Endothelial cell of umbilical vein (primary cell): ENCODE data around the gene ITGA6. TPM values are rescaled to one million over a fixed set of nuclear protein-coding genes. Genes with fewer than 3 reads are reported as not detected.

Source experiments
- BruUV-seq: library from RNA; stranded (reverse); fragments of 400-500 nt; replicated peaks from 2 replicates; lab custom pipeline; 2021; lab: Mats Ljungman, UMichigan
- CTCF ChIA-PET: fragments of 300-600, 350-600 bp; sonication (Branson Sonifier 250); formaldehyde crosslinking; loops from one replicate; lab custom pipeline; 2021; ENCODE audit warnings: antibody characterized with exemption, inconsistent platforms; lab: Charles Lee
- POLR2A ChIA-PET: fragments of 300-600, 350-600 bp; sonication (Branson Sonifier 250); formaldehyde crosslinking; loops from one replicate; lab custom pipeline; 2021; ENCODE audit warnings: antibody characterized with exemption, inconsistent platforms; lab: Charles Lee
- DNase-seq: peaks from one replicate; pipeline ENCODE4 v3.0.0-alpha.2; 2011; ENCODE audit warnings: low read depth, low spot score
- FAIRE-seq: peaks from 2 replicates; lab custom pipeline; 2011; peaks lifted over from hg19 to GRCh38; lab: Jason Lieb, UNC
- H2AFZ ChIP-seq: 2 replicates; pipeline ENCODE4 v1.6.0; 2012; ENCODE audit warnings: low read depth, low read length, control low read depth, inconsistent platforms
- H3K27ac ChIP-seq: 2 replicates; pipeline ENCODE4 v1.5.1; 2011; ENCODE audit warnings: low read depth, mild to moderate bottlenecking, control low read depth, low read length, moderate library complexity; ENCODE audit not compliant: insufficient read depth
- H3K27me3 ChIP-seq, 2 experiments: 2 replicates each; pipeline versions ENCODE4 v1.6.0 to v1.6.1; 2011; ENCODE audit warnings: low read length in 2 of 2, mixed read lengths in 1 of 2; ENCODE audit not compliant: control insufficient read depth in 2 of 2, insufficient read depth in 2 of 2
- H3K36me3 ChIP-seq, 2 experiments: 2 replicates in 1 of 2; 3 replicates in 1 of 2; pipeline ENCODE4 v1.5.1; 2011; ENCODE audit warnings: low read length in 2 of 2, mild to moderate bottlenecking in 1 of 2, moderate library complexity in 1 of 2; ENCODE audit not compliant: control insufficient read depth in 2 of 2, insufficient read depth in 2 of 2; ENCODE audit errors: extremely low read depth in 1 of 2
- H3K4me1 ChIP-seq: 3 replicates; pipeline ENCODE4 v1.5.1; 2011; ENCODE audit warnings: mild to moderate bottlenecking, low read length; ENCODE audit not compliant: control insufficient read depth, insufficient read depth; ENCODE audit errors: extremely low read depth
- H3K4me2 ChIP-seq: 2 replicates; pipeline ENCODE4 v1.6.1; 2011; ENCODE audit warnings: low read length, control low read depth, mixed read lengths; ENCODE audit not compliant: insufficient read depth
- H3K4me3 ChIP-seq, 3 experiments: fragments of 200-600 bp in 1 of 3; sonication (generic), shearing (Covaris generic) in 1 of 3; replicated peaks in 1 of 3; 2 replicates each; pipeline ENCODE4 v1.5.1; 2011 to 2016; ENCODE audit warnings: control low read depth in 3 of 3, low read length in 3 of 3, mild to moderate bottlenecking in 2 of 3, inconsistent platforms in 1 of 3, low read depth in 1 of 3, moderate library complexity in 1 of 3; ENCODE audit not compliant: insufficient read depth in 1 of 3
- H3K79me2 ChIP-seq: 2 replicates; pipeline ENCODE4 v1.6.0; 2012; ENCODE audit warnings: low read length, inconsistent platforms; ENCODE audit not compliant: control insufficient read depth, insufficient read depth
- H3K9ac ChIP-seq: replicated peaks from 2 replicates; pipeline ENCODE3; 2011; ENCODE audit warnings: low read length, control low read depth; ENCODE audit not compliant: insufficient read depth; ENCODE audit errors: extremely low read depth
- H3K9me1 ChIP-seq: replicated peaks from 3 replicates; pipeline ENCODE4 v1.6.0; 2011; ENCODE audit warnings: mild to moderate bottlenecking, low read length; ENCODE audit not compliant: control insufficient read depth, insufficient read depth; ENCODE audit errors: extremely low read depth
- H3K9me3 ChIP-seq: replicated peaks from 2 replicates; pipeline ENCODE4 v1.5.1; 2012; ENCODE audit warnings: low read length, inconsistent platforms; ENCODE audit not compliant: control insufficient read depth, insufficient read depth
- H4K20me1 ChIP-seq: replicated peaks from 2 replicates; pipeline ENCODE3; 2011; ENCODE audit warnings: mild to moderate bottlenecking, low read length; ENCODE audit not compliant: control insufficient read depth, insufficient read depth; ENCODE audit errors: extremely low read depth
- EZH2 ChIP-seq: IDR thresholded peaks from 2 replicates; pipeline ENCODE4 v1.6.1; 2012; ENCODE audit warnings: borderline replicate concordance, low read depth, mild to moderate bottlenecking, moderate library complexity, low read length, inconsistent platforms; ENCODE audit not compliant: severe bottlenecking
- FOS ChIP-seq: IDR thresholded peaks from 2 replicates; pipeline ENCODE4 v1.6.1; 2011; ENCODE audit warnings: mild to moderate bottlenecking, low read length, moderate library complexity, borderline replicate concordance; ENCODE audit not compliant: insufficient read depth
- GATA2 ChIP-seq: IDR thresholded peaks from 2 replicates; pipeline ENCODE4 v1.7.0; 2011; ENCODE audit warnings: low read depth, mild to moderate bottlenecking, moderate library complexity, mixed read lengths, low read length; ENCODE audit not compliant: insufficient read length, insufficient read depth
- JUN ChIP-seq: IDR thresholded peaks from 2 replicates; pipeline ENCODE4 v1.6.1; 2011; ENCODE audit warnings: borderline replicate concordance, low read depth; ENCODE audit not compliant: insufficient read length, insufficient read depth
- MAX ChIP-seq: IDR thresholded peaks from 2 replicates; pipeline ENCODE4 v1.6.1; 2011; ENCODE audit not compliant: insufficient read depth, insufficient read length
- POLR2A ChIP-seq: IDR thresholded peaks from 2 replicates; pipeline ENCODE4 v1.6.1; 2012; ENCODE audit warnings: low read depth, mild to moderate bottlenecking, control low read depth, low read length
- dilution Hi-C: fragments of 300-500 bp; cut with MboI; formaldehyde crosslinking; loops from one replicate; pipeline ENCODE4 v1.15.0; 2019; ENCODE audit warnings: low sequenced_read_pairs; ENCODE audit not compliant: extremely low pct_ligation_motif_present
- intact Hi-C: fragments of 100-400 bp; cut with micrococcal nuclease; formaldehyde crosslinking; loops from one replicate; pipeline ENCODE4 v1.10.0; 2022
- polyA plus RNA-seq, 4 experiments: library from polyadenylated mRNA; depleted of rRNA in 3 of 4; stranded (reverse) in 3 of 4; unstranded in 1 of 4; fragments of >200 nt; gene quantifications; 2 replicates each; pipeline versions ENCODE4 v1.2.1 to v1.2.3, GENCODE V29; 2011 to 2012; ENCODE audit warnings: missing spikeins in 1 of 4
- total RNA-seq: library from RNA; stranded (reverse); gene quantifications from 2 replicates; pipeline ENCODE4 v1.2.3, GENCODE V29; 2021

ITGA6 gene
- total and polyA plus RNA-seq, 2 donors (not counting 3 experiments of a cell fraction or from before 2014, with no cell fraction given): 24.9 to 208 TPM

GRCh38 chr2:172403402-172403801 lies 24.0 kb upstream of the ITGA6 start:
- dilution Hi-C loops: no loop called here
- intact Hi-C loops: no loop called here
- no peak for TF ChIP-seq JUN
- TF ChIP-seq MAX: no peak

GRCh38 chr2:172403881-172404468 lies 23.4 kb upstream of the ITGA6 start:
- Histone ChIP-seq H2AFZ (no peak overlapping the region), H3K4me3 (no peak overlapping the region), H3K36me3 (no peaks in the 10 kb centered on the region), H3K9me1 (no peaks in the 10 kb centered on the region), H3K4me1 (peaks cover 22% of the 10 kb centered on the region), H3K27ac (no peak overlapping the region), H3K9me3 (no peaks in the 10 kb centered on the region), H3K79me2 (no peaks in the 10 kb centered on the region), H3K9ac (no peak overlapping the region), H3K4me2 (no peak overlapping the region), H4K20me1 (no peaks in the 10 kb centered on the region), H3K27me3 (no peaks in the 10 kb centered on the region)
- FAIRE-seq (peak; percentile 70), DNase-seq (no peak)
- no peak for TF ChIP-seq JUN
- TF ChIP-seq POLR2A: no peak
- TF ChIP-seq EZH2: no peak
- TF ChIP-seq GATA2: no peak
- TF ChIP-seq FOS: no peak
- dilution Hi-C loops (no loop called here), intact Hi-C loops (no loop called here)
- no TSS peak for BruUV-seq
- ChIA-PET POLR2A (no interaction called here), CTCF (interaction anchor here (2.4 kb wide), 1 partner anchor 57 kb away, joined by 11 read pairs; no protein-coding TSS in a partner anchor)

More at GRCh38 chr2:172403402-172403801, 24.0 kb upstream of the ITGA6 start:
- H3K4me1 ChIP-seq: peaks cover 16% of the 10 kb centered on the region
- H3K36me3 ChIP-seq: no peaks in the 10 kb centered on the region
- no peak overlapping the region for H3K4me3 ChIP-seq
- no peaks in the 10 kb centered on the region for H3K79me2 ChIP-seq
- no peak overlapping the region for H2AFZ ChIP-seq
- no peak overlapping the region for H3K4me2 ChIP-seq
- no peaks in the 10 kb centered on the region for H3K27me3 ChIP-seq
- POLR2A ChIA-PET: no interaction called here
- no peaks in the 10 kb centered on the region for H3K9me3 ChIP-seq
- H3K9ac ChIP-seq: no peak overlapping the region
- no peaks in the 10 kb centered on the region for H3K9me1 ChIP-seq
- no peak for FAIRE-seq
- DNase-seq: no peak
- CTCF ChIA-PET: interaction anchor here (2.4 kb wide), 1 partner anchor 58 kb away, joined by 11 read pairs; no protein-coding TSS in a partner anchor
- no peak overlapping the region for H3K27ac ChIP-seq
- no TSS peak for BruUV-seq
- H4K20me1 ChIP-seq: no peaks in the 10 kb centered on the region
